Ishikawa (cell line): ENCODE data around the gene DHRS7.

ENCODE experiments used
- EGR1 ChIP-seq: IDR thresholded peaks from 2 replicates; pipeline ENCODE4 v1.6.1; 2012
- RAD21 ChIP-seq: IDR thresholded peaks from 2 replicates; pipeline ENCODE4 v1.6.1; 2012; ENCODE audit warnings: low read depth
- REST ChIP-seq: IDR thresholded peaks from 2 replicates; pipeline ENCODE4 v1.6.1; 2012; ENCODE audit warnings: low read depth, mild to moderate bottlenecking
- USF1 ChIP-seq: IDR thresholded peaks from 2 replicates; pipeline ENCODE4 v1.6.1; 2012
- ZBTB7A ChIP-seq: IDR thresholded peaks from 2 replicates; pipeline ENCODE4 v1.6.1; 2012; ENCODE audit warnings: low read depth

GRCh38 chr14:60097974-60098373 is 67.2 kb downstream of the DHRS7 start:
- no peak for TF ChIP-seq EGR1
- no peak for TF ChIP-seq ZBTB7A
- TF ChIP-seq RAD21: no peak
- no peak for TF ChIP-seq USF1
- no peak for TF ChIP-seq REST
